Measurements from ENCODE around the gene PRKCA.
"Not testable (repeated sequence)": the region's sequence is repeated elsewhere in the genome, so short reads cannot be mapped to it uniquely, and the experiment has no call there.

The PRKCA gene

DNA sequence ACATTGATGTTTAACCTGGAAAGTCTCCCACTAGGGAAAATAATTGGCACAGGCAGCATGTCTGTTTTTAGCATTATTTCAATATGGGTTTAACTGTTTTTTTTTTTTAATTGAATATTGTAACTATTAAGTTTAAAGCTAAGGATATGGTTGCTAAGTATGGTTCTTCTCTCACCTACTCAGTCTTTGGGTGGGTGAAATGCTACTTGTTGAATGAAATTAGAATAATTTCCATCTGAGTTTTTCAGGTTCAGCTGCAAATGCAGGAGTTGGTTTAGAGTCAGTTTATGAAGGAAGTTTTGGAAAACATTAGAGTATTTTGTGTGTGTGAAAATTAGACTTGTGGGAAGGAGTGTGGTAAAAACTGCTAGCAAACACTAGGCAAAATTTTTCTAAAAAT, 93.5 kb downstream of the PRKCA start:
- no peak for DNase-seq

DNA sequence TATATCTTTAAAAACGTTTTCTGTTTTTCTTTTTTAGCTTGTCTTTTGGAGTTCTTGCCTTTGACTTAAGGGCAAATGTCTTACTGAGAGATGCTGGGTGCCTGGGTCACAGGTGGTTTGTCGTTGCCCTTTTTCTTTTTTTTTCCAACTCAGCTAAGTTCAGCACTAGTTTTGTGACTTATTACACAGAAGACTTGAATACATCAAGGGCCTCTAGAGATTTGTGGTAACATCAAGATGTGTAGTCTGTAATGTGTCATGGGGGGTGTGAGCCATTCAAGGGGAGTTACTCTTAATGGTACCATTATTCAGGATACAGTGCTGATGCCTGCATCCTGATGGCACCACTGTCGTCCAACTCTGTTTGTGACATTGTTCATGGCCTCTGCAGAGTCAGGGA, 95.1 kb downstream of the PRKCA start:
- no peak for DNase-seq

DNA sequence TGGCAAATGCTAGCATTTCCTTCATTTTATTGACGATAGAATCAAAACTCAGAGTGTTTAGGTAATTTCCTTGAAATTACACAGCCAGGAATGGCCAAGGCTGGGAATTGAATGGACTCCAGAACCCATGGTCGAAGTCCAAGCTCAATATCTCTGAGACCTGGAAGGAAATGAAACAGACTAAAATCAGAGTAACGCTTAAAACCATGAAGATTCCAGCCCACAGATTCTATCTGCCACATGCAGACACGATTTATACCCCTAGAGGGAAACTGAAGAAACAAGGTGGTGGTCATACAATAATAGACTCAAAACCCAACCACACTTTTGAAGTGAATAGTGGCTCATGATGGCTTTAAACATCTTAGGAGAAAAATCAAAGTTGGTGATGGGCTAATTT, 95.6 kb downstream of the PRKCA start:
- no peak for DNase-seq

DNA sequence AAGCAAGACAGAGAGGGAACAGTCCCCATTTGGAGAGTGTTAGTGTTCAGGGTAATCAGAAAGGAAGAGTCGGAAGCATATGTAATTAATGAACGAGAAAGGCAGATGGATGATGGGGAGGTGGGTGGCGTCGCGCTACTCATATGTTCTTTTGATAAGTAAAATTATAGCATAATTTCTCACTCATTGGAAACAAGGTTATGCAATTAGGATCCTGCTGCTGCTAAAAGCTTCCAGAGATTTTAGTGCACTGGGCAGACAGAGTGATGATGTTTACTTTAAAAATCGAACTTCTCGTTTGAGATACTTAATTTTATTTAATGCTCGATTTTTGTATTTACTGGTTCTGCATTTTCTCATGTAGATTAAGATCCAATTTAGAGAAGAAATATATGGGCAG, 96.2 kb downstream of the PRKCA start:
- DNase-seq: no peak

DNA sequence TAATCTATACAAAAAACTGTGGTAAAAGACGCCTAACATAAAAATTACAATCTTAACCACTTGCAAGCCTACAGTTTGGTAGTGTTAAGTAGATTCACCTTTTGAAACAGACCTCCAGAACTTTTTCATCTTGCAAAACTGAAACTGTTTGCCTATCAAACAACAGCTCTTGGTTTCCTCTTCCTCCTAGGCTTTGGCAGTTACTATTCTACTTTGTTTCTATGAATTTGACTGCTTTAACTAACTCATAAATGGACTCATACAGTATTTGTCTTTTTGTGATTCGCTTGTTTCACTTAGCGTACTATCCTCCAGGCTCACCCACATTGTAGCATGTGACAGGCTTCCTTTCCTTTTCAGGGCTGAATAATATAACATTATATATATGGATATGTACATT, 97.0 kb downstream of the PRKCA start:
- no peak for DNase-seq

DNA sequence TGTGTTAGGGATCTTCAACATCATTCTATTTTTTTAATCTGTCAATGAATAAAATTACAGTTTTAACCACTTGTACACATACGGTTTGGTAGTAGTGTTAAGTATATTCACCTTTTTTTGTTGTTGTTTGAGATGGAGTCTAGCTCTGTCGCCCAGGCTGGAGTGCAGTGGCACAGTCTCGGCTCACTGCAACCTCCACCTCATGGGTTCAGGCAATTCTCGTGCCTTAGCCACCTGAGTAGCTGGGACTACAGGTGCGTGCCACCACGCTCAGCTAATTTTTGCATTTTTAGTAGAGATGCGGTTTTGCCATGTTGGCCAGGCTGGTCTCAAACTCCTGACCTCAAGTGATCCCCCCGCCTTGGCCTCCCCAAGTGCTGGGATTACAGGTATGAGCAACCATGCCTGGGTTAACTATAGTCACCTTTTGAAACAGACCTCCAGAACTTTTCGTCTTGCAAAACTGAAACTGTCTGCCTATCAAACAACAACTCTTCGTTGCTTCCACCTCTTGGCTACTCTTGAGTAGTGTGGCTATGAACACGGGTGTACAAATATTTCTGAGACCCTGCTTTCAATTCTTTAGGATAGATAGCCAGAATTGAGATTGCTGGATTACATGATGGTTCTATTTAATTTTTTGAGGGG, 97.8 kb downstream of the PRKCA start:
- DNase-seq: not testable (repeated sequence)

DNA sequence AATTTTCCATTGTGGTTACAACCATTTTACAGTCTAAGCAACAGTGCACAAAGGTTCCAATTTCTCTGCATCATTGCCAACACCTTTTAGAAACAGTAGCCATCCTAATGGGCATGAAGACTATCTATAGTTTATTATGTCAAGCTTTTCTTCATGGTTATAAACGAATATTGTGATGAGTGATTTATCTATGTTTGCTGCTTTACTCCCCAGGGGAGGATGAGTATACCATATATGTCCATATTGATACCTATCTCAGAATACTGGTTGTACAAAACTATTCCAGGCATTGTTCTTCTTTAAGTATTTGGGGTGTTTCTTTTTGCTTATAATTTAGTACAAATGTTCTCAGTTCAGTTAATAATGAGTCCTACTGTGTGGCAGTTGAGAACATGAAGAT, 98.3 kb downstream of the PRKCA start:
- no peak for DNase-seq

DNA sequence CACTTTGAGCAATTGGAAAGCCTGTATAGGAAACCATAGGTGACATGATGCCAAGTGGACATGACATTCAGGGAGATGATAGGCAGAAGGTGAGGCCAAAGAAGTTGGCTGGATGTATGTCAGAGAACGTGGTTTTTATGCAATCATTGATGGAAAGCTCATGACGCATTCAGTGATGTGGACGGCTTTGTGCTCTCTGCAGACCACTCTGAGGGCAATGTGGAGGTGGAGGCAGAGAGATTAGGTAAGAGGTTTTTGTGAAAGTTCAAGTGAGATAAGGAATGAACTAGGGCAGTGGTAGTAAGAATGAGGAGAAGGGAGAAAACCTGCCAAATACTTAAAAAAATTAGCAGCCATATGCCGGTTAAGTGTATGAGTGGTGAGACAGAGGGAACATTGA, 99.0 kb downstream of the PRKCA start:
- DNase-seq: no peak

DNA sequence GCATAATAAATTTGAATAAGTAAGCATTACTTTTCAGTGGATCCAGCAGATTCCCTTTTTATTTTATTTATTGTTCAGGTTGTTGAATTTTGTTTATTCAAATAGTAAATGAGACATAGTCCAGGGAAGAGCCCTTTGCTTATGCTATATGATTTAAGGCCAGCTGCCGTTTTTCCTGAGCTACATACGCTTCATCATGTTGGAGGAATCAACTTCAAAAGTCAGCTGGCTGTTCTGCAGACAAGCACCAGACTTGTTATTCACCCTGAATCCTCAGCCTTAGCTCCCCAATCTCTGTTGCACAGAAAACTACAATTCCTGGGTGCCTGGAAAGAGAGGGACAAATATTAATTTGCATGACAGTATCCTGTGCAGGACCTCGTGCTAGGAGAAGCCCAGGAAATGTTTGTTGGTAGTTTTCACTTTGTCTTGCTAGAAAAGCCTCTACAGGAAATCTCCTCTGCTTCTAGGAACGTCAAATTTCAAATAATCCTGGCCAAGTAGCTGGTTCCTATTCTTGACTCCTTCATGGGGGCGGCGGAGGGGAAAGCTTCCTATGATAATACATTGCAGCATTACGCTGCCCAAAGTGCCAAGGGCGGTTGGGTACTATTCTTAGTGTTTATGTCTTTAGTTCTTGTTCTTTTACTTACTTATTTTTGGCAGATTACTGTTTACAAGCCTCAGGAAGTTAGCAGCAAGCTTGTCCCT, 101.6 kb downstream of the PRKCA start:
- DNase-seq: no peak

DNA sequence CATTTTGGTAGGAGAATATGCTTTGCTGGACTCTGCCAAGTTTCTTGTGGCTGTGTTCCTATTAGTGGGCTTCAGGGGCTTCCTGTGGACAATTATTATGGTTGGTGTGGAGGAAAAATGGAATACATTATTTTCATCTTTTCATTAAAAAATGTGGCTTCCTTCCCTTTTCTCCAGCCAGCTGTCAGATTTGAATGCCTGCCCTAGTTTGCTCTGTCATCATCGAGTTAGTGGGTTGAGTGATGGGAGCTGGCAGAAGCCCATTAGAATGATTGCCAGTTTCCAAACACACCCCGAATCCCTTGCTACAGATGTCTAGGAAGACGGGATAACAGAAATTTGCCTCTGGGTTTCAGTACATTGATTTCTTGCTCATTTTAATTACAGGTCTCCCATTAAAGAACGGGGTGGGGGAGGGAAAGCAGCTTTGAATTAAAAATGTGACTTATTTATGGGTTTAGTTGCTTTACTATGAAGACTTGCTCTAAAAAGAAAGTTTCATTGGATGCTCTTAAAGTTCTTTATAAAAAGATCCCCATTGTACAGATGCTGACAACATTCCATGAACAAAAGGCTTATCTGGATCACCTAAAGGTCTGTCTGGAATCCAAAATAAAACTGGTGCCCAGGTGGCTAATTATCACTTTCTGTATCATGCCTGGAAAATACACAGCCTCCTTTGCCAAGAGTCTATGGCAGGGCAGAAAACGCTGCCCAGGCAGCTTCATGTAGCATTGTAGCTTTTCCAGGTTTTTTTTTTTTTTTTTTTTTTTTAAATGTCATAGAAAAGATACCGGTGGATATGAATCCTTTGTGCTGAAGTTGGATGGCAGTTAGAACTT, 103.6 kb downstream of the PRKCA start:
- no peak for DNase-seq

DNA sequence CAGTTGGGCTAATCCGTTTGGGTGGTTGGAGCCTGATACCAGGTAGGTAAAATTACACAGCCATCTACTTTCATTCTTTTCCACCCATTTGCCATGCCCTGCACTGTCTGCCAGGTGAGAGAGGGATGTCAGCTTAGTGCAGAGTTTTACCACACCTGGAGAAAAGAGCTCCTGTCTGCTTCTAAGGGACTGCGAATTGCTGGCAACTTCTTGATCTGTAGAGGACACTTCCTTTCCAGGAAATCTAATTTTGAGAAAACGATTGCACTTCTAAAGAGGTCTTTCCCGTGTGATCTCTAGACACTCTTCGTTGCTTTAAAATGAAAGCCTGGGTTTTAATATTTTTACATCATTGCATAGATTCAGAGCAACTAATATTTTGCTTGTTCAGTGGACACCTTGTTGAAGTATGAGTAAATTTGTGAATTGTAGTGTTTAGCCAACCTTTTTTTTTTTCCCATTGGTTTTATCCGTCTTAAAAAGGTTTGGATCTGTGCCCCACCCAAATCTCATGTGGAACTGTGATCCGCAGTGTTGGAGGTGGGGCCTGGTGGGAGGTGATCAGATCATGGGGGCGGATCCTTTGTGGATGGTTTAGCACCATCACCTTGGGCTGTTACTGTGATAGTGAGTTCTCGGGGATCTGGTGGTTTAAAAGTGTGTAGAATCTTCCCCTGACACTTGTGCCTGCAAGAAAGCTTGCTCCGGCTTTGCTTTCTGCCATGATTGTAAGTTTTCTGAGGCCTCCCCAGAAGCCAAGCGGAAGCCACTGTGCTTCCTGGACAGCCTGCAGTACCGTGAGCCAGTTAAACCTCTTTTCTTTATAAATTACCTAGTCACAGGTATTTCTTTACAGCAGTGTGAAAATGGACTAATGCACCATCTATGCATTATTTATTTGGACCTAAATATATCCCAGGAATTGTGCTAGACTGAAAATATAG, 104.6 kb downstream of the PRKCA start:
- no peak for DNase-seq

DNA sequence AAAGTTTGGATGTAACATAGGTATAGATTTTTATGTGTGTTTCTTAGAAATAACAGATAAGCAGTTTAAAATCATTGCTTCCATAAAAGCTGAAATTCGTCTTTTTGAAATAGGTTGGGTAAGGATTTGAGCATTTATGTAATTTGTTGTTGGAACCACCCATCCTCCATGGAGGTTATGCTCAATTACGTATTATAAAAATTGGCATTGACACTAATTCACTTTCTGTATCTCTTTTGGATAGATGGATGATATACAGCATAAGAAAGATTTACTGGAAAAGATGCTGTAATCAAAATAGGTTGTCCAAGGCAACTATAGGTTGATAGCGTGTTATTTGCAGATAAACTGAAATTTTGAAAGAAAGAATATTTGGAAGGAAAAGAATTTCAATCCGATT, 105.5 kb downstream of the PRKCA start:
- DNase-seq: no peak

DNA sequence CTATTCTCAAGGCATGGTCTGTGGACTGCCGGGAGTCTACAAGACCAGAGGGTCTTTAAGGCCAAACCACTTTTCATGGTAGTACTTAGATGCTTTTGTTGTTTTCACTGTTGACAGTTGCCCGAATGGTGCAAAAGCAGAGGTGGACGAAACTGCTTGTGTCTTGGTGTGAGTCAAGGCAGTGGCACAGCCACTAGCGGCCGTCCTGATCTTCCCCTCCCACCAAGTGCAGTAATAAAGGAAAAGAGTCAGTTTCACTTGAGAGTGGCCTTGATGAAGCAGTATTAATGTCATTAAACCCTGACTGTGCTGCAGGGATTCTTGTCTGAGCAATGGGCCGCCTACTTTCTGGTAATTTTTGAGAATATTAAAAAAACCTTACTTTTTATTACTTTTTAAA, 109.1 kb downstream of the PRKCA start:
- no peak for DNase-seq

DNA sequence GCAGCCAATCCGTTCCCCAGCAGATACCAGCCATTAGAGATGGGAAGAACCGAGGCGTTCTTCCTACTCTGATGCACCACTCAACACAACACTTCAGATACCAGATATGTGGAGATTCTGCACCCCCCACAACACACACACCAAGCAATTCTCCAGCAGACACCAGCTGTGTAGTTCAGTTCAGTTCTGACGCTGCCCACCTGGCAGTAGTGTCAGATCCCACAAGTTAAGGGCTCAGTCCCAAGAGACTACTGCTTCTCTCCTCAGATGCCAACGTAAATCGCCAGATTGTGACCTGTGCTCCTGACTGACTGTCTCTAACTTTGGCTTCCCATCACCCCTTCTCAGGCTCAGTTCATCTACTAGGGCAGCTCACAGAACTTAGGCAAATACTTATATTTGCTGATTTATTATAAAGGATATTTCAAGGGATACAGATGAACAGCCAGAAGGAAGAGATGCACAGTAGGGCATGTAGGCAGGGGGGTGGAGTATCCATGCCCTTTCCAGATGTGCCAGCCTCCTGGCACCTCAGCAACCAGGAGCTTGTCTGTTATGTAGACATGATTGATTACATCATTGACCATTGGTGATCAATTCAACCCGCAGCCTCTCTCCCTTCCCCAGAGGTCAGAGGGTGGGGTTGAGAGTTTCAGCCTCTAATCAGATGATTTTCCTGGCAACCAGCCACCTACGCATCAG, 110.6 kb downstream of the PRKCA start:
- no peak for DNase-seq

DNA sequence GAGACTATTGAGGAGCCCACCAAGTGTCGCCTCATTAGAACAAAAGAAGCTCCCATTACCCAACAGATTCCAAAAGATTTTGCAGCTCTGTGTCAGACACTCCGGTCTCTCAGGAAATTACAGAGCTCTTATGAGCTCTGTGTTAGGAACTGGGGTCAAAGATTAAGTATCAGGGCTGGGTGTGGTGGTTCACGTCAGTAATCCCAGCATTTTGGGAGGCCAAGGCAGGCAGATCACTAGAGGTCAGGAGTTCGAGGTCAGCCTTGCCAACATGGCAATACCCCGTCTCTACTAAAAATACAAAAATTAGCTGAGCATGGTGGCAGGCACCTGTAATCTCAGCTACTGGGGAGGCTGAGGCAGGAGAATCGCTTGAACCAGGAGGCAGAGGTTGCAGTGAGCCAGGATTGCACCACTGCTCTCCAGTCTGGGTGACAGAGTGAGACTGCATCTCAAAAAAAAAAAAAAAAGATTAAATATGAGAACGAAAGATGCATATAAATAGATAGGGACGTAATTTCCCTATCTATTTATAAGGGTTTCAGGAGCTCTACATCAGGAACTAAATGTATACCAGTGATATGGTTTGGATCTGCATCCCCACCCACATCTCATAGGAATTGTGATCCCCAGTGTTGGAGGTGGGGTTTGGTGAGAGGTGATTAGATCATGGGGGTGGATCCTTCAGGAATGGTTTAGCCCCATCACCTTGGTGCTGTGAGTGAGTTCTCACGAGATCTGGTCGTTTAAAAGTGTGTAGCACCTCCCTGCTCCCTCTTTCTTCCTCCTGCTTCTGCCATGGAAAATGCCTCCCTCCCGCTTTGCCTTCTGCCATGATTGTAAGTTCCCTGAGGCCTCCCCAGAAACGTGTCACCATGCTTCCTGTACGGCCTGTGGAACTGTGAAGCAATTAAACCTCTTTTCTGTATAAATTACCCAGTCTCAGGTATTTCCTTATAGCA, 111.4 kb downstream of the PRKCA start:
- no peak for DNase-seq

DNA sequence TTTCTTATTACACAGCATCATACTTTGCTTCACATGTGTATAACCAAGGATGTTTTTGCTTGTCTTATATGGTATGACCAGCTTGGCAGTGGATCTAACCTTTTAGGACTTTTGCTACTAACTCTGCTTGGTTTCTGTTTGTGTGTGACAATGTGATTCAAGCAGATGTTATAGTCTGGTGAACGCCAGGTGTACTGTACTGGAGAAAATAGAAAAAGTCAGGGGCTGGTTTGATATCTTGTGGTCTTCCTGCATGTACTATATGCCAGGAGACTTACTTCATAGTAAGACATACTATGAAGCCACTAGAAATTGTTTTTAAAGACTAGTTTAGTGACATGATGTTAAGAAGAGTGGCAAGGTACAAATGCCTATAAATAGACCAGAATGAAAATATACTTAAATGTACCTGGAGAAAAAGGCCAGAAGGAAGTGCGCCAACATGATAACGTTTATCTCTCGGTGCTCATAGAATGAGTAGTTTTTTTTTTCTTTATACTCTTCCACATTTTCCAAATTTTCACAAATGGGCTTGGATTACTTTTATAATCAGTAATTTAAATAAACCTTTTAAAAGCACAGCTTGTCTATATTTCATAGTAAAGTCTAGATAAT, 112.3 kb downstream of the PRKCA start:
- no peak for DNase-seq

DNA sequence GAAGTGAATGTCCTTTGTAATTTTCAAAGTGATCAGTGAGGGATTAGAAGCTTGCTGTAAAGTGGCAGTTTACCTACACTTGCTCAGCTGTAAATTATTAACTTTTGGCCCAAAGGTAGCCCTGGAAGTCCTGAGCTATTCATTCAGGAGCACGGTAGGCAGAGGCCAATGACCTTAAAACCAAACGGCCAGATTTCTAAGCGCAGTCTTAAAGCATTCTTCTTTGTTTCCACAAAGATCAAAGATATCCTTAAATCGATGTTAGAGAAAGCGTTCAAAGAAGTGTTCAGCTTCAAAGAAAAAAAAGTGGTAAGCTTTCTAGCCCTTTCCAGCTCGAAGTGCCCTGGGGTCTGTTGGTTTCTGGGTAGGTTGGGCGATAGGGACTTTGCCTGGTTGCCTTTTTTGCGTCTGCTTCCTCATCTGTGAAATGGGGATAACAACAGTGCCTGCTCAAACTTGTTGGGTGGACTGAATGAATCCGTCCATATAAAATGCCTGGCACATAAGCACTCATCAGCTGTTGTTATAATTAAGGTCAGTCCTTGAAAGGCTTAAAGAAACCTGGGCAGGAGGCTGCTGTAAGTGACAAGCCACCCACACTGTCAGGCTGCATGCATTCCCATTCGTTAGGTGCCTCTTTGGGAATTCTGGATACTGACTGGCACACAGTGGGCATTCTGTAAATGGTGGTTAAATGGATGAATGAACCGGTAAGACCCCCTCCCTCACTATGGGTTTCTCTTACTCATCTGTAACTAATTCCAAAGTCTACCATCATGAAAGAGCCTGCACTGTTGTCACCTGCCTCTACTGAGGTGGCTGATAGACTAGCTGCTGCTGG, 113.2 kb downstream of the PRKCA start:
- DNase-seq: no peak

DNA sequence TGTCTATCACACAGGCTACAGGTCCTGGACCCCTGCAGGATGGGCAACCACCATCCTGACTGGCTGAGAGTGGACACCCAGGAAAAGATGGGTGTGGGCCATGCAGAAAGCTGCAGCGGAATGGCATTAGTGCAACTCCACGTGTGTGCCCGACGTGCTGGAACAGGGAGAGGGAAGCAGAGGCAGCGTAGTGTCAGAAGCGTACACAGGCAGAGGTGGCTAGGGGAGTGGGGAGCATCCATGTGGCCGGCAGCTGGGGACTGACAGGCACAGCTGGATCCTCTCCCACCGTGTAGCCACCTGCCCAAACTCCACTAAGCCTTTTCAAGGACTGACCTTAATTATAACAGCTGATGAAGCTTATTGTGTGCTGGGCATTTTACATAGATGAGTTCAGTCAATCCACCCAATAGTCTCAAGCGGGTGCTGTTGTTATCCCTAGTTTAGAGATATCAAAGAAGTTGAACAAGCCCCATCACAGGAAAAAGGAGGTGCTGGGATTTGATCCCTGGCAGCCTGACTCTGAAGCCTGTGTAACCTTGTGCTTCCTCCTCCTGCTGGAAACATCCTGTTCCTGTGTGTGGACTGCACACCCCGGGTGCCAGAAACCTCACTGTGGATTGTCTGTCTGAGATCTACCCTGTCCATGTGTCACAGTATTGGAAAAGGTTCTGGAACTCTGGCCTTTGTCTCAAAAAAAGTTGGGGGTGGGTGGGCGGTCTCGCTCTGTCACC, 114.0 kb downstream of the PRKCA start:
- DNase-seq: no peak

DNA sequence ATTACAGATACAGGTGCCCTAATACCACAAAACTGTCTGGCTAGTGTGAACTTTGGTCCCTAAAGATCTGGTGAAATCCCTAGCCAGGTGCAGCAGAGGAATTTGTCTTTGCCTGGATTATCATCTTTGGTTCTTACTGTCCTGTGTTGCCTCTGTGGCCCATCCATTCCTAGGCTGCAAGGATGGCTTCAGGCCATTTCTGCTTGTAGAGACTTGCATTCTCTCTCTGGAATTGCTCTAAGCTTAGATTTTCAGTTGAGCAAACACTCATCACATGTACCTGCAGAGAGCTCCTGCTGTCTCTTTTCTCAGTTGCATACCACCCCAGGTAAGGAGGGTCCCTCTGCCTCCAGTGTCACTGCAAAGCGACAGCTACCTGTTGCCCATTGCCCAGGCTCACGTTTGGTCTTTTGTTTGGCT, 114.9 kb downstream of the PRKCA start:
- no peak for DNase-seq
